Measurements from ENCODE around the gene SH3D19. TPM values are rescaled to one million over a fixed set of nuclear protein-coding genes. Genes with fewer than 3 reads are reported as not detected.

Gene SH3D19
- total RNA-seq, 2 experiments from 2014 or later: not detected

DNA sequence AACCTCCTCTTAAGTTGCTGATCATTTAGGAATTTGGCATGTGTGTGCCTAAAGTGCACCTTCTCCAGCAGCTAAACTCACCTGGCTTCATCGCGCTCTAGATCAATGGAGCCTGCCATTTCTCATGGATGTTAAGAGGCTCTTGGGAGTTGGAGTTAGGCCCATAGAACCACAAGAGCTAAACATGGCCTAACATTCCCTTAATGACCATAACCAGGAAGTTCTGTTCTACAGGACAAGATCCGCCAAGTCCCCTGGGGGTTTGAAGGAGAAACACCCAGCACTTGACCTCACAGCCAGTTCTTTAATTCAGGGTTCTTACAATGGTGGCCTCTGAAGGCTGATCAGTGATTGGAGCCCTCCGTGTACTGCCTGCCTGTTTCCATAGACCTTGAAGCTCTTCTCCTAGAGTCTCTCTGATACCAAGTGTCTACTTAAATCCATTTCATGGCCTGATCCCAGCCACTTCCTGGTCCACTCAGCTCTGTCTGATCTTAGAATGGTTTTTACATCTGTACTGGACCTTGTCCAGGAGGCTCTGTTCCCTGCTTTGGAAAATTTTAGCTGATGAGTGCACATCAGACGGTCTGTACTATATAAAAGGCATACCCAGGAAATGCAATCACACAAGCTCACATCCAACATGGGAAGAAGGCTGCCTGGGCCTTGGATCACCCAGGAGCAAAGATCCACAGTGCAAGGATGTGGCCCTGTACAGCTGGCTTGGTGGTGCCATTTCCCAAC is 180.9 kb downstream of the SH3D19 start:
- H3K9me3 ChIP-seq (ENCODE audit: low read length): no peaks in the 10 kb centered on the region
- POLR2A ChIA-PET: interaction anchor here (0.6 to 1.3 kb wide), 5 partner anchors 8 to 79 kb away, joined by 3 to 5 read pairs (median 3); no protein-coding TSS in a partner anchor
- no peaks in the 10 kb centered on the region for H3K4me1 ChIP-seq (ENCODE audit: insufficient read depth, low read length, poor library complexity, severe bottlenecking)
- H3K4me2 ChIP-seq (ENCODE audit: low read length): no peak overlapping the region
- no peak overlapping the region for H3K27ac ChIP-seq (ENCODE audit: low read depth, low read length, poor library complexity, severe bottlenecking)
- H3K4me3 ChIP-seq (ENCODE audit: low read depth, low read length, poor library complexity, severe bottlenecking): no peak overlapping the region
- CTCF ChIA-PET (ENCODE audit: unreplicated experiment): interaction anchor here (0.6 kb wide), 1 partner anchor 11 kb away, joined by 3 read pairs; no protein-coding TSS in a partner anchor
- no TSS peak for BruUV-seq (replicated peaks)
- no peaks in the 10 kb centered on the region for H3K79me2 ChIP-seq (ENCODE audit: insufficient read depth, low read depth, low read length)
- TF ChIP-seq, protein P1, sequence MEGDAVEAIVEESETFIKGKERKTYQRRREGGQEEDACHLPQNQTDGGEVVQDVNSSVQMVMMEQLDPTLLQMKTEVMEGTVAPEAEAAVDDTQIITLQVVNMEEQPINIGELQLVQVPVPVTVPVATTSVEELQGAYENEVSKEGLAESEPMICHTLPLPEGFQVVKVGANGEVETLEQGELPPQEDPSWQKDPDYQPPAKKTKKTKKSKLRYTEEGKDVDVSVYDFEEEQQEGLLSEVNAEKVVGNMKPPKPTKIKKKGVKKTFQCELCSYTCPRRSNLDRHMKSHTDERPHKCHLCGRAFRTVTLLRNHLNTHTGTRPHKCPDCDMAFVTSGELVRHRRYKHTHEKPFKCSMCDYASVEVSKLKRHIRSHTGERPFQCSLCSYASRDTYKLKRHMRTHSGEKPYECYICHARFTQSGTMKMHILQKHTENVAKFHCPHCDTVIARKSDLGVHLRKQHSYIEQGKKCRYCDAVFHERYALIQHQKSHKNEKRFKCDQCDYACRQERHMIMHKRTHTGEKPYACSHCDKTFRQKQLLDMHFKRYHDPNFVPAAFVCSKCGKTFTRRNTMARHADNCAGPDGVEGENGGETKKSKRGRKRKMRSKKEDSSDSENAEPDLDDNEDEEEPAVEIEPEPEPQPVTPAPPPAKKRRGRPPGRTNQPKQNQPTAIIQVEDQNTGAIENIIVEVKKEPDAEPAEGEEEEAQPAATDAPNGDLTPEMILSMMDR (conservative IDR thresholded peaks at IDR 0.05; ENCODE audit: low read length): no peak
- TF ChIP-seq EZH2phosphoT487 (IDR thresholded peaks at IDR 0.05; ENCODE audit: borderline replicate concordance, low read depth, low read length): no peak
- H3K36me3 ChIP-seq (ENCODE audit: insufficient read depth, low read length): no peaks in the 10 kb centered on the region
- H2AFZ ChIP-seq (ENCODE audit: low read length): no peak overlapping the region
- DNase-seq (ENCODE audit: low spot score): no peak
- H4K20me1 ChIP-seq (ENCODE audit: insufficient read depth, low read length): no peaks in the 10 kb centered on the region
- intact Hi-C loops (cut with micrococcal nuclease; ENCODE audit: unreplicated experiment): no loop called here
- no peaks in the 10 kb centered on the region for H3K9me2 ChIP-seq (ENCODE audit: insufficient read depth, low read length)

DNA sequence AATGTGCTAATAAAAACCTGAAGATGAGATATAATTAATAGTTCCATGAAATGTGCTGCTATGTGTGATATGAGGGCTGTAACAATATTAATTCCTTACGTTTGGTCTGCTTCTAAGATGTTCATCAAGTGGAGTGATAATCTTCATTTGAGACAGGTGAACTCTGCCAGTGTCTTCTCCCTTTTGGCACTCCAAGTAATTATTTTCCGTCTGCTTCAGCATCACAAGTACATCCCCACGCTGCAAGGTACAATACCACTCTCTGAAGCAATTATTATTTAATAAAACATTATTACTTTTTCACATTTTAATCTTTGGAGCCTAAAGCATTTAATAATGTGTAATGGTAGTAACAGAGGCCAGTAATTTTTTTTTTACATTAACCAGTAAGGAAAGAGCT is 181.6 kb downstream of the SH3D19 start:
- Histone ChIP-seq H3K79me2 (ENCODE audit: insufficient read depth, low read depth, low read length) (no peaks in the 10 kb centered on the region), H4K20me1 (ENCODE audit: insufficient read depth, low read length) (no peaks in the 10 kb centered on the region), H3K4me2 (ENCODE audit: low read length) (no peak overlapping the region), H3K4me3 (ENCODE audit: low read depth, low read length, poor library complexity, severe bottlenecking) (no peak overlapping the region), H3K9me2 (ENCODE audit: insufficient read depth, low read length) (no peaks in the 10 kb centered on the region), H3K27ac (ENCODE audit: low read depth, low read length, poor library complexity, severe bottlenecking) (no peak overlapping the region), H3K36me3 (ENCODE audit: insufficient read depth, low read length) (no peaks in the 10 kb centered on the region), H3K4me1 (ENCODE audit: insufficient read depth, low read length, poor library complexity, severe bottlenecking) (no peaks in the 10 kb centered on the region), H2AFZ (ENCODE audit: low read length) (no peak overlapping the region), H3K9me3 (ENCODE audit: low read length) (no peaks in the 10 kb centered on the region)
- no peak for DNase-seq (ENCODE audit: low spot score)
- intact Hi-C loops (cut with micrococcal nuclease; ENCODE audit: unreplicated experiment): no loop called here
- BruUV-seq (replicated peaks): no TSS peak
- TF ChIP-seq, protein P1 (conservative IDR thresholded peaks at IDR 0.05; ENCODE audit: low read length): no peak
- no peak for TF ChIP-seq EZH2phosphoT487 (IDR thresholded peaks at IDR 0.05; ENCODE audit: borderline replicate concordance, low read depth, low read length)
- ChIA-PET POLR2A (interaction anchor here (1.0 to 1.3 kb wide), 3 partner anchors 8 to 18 kb away, joined by 3 to 5 read pairs (median 4); no protein-coding TSS in a partner anchor), CTCF (ENCODE audit: unreplicated experiment) (interaction anchor here (0.6 kb wide), 1 partner anchor 12 kb away, joined by 3 read pairs; no protein-coding TSS in a partner anchor)

DNA sequence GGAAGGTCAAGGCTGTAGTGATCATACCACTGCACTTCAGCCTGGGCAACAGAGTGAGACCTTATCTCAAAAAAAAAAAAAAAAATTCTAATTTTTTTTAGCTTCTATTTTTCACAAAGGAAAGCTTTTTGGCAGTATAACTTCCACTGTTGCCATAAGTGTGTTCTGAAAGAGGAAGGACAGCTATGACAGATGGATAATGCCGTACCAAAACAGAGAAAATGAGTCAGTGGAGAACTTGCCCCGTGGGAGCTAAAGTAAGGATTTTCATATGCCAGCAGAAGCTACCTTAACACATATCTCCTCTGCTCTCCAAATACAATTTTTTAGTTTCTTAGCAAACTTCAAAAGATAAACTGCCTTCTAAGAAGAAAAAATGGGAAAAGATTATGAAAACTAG is 182.2 kb downstream of the SH3D19 start:
- H3K79me2 ChIP-seq (ENCODE audit: insufficient read depth, low read depth, low read length): no peaks in the 10 kb centered on the region
- H3K27ac ChIP-seq (ENCODE audit: low read depth, low read length, poor library complexity, severe bottlenecking): no peak overlapping the region
- no peak overlapping the region for H3K4me2 ChIP-seq (ENCODE audit: low read length)
- no peaks in the 10 kb centered on the region for H4K20me1 ChIP-seq (ENCODE audit: insufficient read depth, low read length)
- ChIA-PET CTCF (ENCODE audit: unreplicated experiment) (no interaction called here), POLR2A (interaction anchor here (0.5 to 1.3 kb wide), 3 partner anchors 19 to 66 kb away, joined by 3 to 5 read pairs (median 3); no protein-coding TSS in a partner anchor)
- H2AFZ ChIP-seq (ENCODE audit: low read length): no peak overlapping the region
- no peak for TF ChIP-seq EZH2phosphoT487 (IDR thresholded peaks at IDR 0.05; ENCODE audit: borderline replicate concordance, low read depth, low read length)
- TF ChIP-seq, protein P1 (conservative IDR thresholded peaks at IDR 0.05; ENCODE audit: low read length): no peak
- BruUV-seq (replicated peaks): no TSS peak
- no peaks in the 10 kb centered on the region for H3K36me3 ChIP-seq (ENCODE audit: insufficient read depth, low read length)
- intact Hi-C loops (cut with micrococcal nuclease; ENCODE audit: unreplicated experiment): no loop called here
- H3K9me3 ChIP-seq (ENCODE audit: low read length): no peaks in the 10 kb centered on the region
- DNase-seq (ENCODE audit: low spot score): no peak
- H3K4me3 ChIP-seq (ENCODE audit: low read depth, low read length, poor library complexity, severe bottlenecking): no peak overlapping the region
- H3K9me2 ChIP-seq (ENCODE audit: insufficient read depth, low read length): no peaks in the 10 kb centered on the region
- H3K4me1 ChIP-seq (ENCODE audit: insufficient read depth, low read length, poor library complexity, severe bottlenecking): no peaks in the 10 kb centered on the region

All from OCI-LY7 (cell line).